GM12872 (cell line): Measurements from ENCODE around the gene DIAPH2.

ENCODE experiments used
- TF ChIP-seq, protein P1 (sequence below): IDR thresholded peaks from 3 replicates; pipeline ENCODE4 v1.5.1; 2011; ENCODE audit warnings: low read depth, mild to moderate bottlenecking, low read length, moderate library complexity; ENCODE audit not compliant: insufficient read depth

Gene DIAPH2

DNA sequence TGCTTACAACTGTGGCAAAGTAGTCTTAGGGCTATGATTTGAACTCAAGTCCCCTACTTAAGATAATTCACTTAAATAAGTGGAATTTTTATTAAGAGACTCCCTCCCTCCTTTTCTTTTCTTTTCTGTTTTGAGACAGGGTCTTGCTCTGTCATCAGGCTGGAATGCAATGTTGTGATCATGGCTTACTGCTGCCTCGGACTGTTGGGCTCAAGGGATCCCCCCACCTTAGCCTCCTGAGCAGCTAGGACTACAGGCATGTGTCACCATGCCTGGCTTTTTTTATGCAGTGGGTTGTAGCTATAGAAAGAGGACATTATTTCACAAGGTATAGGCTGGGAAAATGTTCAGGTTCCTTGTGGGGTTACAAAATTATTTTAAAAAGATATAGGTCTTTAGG is 19.2 kb downstream of the DIAPH2 start:
- TF ChIP-seq, protein P1, sequence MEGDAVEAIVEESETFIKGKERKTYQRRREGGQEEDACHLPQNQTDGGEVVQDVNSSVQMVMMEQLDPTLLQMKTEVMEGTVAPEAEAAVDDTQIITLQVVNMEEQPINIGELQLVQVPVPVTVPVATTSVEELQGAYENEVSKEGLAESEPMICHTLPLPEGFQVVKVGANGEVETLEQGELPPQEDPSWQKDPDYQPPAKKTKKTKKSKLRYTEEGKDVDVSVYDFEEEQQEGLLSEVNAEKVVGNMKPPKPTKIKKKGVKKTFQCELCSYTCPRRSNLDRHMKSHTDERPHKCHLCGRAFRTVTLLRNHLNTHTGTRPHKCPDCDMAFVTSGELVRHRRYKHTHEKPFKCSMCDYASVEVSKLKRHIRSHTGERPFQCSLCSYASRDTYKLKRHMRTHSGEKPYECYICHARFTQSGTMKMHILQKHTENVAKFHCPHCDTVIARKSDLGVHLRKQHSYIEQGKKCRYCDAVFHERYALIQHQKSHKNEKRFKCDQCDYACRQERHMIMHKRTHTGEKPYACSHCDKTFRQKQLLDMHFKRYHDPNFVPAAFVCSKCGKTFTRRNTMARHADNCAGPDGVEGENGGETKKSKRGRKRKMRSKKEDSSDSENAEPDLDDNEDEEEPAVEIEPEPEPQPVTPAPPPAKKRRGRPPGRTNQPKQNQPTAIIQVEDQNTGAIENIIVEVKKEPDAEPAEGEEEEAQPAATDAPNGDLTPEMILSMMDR, result no peak

DNA sequence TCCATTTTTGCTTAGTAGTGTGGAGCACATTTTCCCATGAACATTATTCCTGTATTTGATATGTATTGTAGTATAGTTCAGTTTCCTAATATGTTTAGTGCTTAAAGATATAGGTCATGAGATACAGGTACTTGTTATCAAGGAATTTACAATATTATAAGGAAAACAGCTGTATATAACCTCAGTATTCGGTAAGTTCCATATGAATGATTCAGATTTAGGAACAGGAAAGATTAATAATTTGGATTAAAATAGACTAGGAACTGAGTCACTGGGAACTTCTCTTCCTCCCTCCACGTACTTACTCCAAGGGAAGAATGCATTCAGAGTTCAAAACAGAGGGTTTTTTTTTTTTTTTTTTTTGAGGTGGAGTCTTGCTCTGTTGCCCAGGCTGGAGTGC is 20.0 kb downstream of the DIAPH2 start:
- TF ChIP-seq, protein P1, result no peak

DNA sequence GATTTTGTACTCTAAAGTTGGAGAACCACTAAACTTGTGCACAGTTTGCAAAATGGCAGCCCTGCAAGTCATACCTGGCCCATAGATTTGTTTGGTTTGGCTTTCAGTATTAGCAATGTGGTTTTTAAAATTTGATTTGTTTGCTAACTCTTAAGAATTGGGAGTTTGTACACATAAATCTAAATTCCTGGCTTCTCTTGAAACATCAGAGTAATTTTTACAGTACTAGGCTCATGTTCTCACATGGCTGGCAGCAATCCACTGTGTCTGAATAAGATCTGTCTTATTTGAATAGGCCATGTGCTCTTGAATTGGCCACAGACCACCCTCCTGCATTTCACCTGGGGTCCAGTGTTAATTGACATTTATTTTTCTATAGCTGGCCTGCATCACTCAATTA is 21.3 kb downstream of the DIAPH2 start:
- TF ChIP-seq, protein P1, result no peak

DNA sequence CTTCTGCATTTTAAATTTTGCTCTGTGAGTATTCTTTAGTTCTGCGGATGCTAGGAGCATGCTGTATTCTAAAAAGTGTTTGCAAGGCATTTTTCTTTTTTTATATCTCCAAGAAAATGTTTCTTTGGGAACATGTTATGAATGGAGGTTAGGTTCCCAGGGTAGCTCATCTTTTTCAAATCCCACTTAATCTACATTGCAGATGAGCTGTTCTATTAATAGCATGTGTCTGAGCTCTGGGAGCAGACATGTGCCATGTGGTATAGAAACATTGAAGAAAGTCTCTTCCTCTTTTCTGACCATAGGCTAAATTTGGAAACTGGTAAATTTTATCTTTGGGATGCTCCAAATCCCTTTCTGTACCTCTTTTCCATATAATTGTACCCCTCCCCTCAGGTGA is 23.2 kb downstream of the DIAPH2 start:
- TF ChIP-seq, protein P1, result no peak

DNA sequence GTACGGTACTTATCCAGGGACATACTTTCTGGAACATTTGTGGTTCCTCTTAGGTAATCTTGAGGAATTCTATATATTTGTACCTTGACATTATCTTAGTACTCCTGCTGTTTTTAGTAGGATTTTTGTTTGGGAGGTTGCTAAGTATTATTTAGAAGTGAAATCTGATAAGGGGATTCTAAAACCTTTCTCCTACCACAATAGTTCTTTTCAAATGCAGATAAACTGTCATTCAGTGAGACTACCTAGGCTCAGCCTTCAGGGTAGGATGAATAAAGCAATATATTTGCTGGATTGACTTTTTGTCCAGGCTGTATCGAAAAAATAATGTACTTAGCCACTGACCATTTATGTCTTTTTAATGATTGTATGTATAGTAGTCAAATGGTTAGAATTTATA is 25.4 kb downstream of the DIAPH2 start:
- TF ChIP-seq, protein P1, result no peak

DNA sequence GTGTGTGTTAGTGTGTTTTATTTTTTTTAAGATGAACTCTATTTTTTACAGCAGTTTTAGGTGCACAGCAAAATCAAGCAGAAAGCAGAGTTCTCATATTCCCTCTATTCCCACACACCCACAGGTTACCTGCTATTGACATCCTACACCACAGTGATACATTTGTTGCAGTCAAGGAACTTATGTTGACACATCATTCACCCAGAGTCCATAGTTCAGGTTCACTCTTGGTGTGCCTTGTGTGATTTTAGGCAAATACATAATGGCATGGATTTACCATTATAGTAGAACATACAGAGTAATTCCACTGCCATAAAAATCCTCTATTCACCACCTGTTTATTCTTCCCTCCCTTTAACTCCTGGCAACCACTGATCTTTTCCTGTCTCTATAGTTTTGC is 28.7 kb downstream of the DIAPH2 start:
- TF ChIP-seq, protein P1, result no peak

DNA sequence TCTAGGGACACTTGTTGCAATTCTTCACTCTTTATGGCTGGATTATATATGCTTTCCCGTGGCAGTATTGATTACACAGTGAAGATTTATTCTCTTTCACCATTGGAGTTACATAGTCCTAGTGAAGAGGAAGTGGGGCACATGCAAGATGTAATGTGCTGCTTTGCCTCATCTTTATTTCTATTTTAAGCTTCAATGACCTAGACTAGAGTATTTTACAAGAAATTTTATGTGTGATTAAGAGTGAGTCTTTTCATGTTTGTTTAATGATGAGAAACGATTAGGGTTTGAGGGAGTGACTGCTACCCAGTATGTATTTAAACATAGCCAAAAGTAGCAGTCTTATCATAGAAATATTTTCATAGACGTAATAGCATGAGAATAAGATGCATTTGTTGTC is 30.8 kb downstream of the DIAPH2 start:
- TF ChIP-seq, protein P1, result no peak
